ENCODE results near the gene VPS16. TPM values are rescaled to one million over a fixed set of nuclear protein-coding genes. Genes with fewer than 3 reads are reported as not detected.
"Not testable (repeated sequence)": the region's sequence is repeated elsewhere in the genome, so short reads cannot be mapped to it uniquely, and the experiment has no call there.

Gene VPS16
- total and polyA plus RNA-seq, 5 donors: 16.8 to 24.2 (median 19.6) TPM

GRCh38 chr20:2889209-2889608 lies 48.7 kb downstream of the VPS16 start:
- peaks cover 1% of the 10 kb centered on the region for H3K4me1 ChIP-seq (ENCODE audit: control insufficient read depth, insufficient read depth, low read length)
- ATAC-seq (no peak), DNase-seq (no peak)
- no peak overlapping the region for H3K27ac ChIP-seq (ENCODE audit: low read length)
- no peaks in the 10 kb centered on the region for H3K27me3 ChIP-seq (ENCODE audit: control insufficient read depth, insufficient read depth)
- H3K9me3 ChIP-seq (ENCODE audit: control insufficient read depth, low read length): no peaks in the 10 kb centered on the region
- 96% methylated on average over 1 of the region's 1 CpG for WGBS
- H3K4me3 ChIP-seq (ENCODE audit: low read length): no peak overlapping the region
- intact Hi-C loops (cut with DNase I): no loop called here

- H3K9me3 ChIP-seq (ENCODE audit: control insufficient read depth, low read length): no peaks in the 10 kb centered on the region
- H3K4me1 ChIP-seq (ENCODE audit: control insufficient read depth, insufficient read depth, low read length): peaks cover 1% of the 10 kb centered on the region
- H3K27ac ChIP-seq (ENCODE audit: low read length): no peak overlapping the region
- no peak for DNase-seq
- H3K4me3 ChIP-seq (ENCODE audit: low read length): no peak overlapping the region
- 94% methylated on average over 3 of the region's 3 CpGs for WGBS
- intact Hi-C loops (cut with DNase I): no loop called here
- ATAC-seq: no peak
- no peaks in the 10 kb centered on the region for H3K27me3 ChIP-seq (ENCODE audit: control insufficient read depth, insufficient read depth)
Measured at GRCh38 chr20:2889797-2890196, 49.3 kb downstream of the VPS16 start.

- no peaks in the 10 kb centered on the region for H3K27me3 ChIP-seq (ENCODE audit: control insufficient read depth, insufficient read depth)
- H3K9me3 ChIP-seq (ENCODE audit: control insufficient read depth, low read length): no peaks in the 10 kb centered on the region
- no peak overlapping the region for H3K4me3 ChIP-seq (ENCODE audit: low read length)
- DNase-seq (no peak), ATAC-seq (no peak)
- intact Hi-C loops (cut with DNase I): no loop called here
- WGBS: 47% methylated on average over 2 of the region's 2 CpGs
- peaks cover 1% of the 10 kb centered on the region for H3K4me1 ChIP-seq (ENCODE audit: control insufficient read depth, insufficient read depth, low read length)
- no peak overlapping the region for H3K27ac ChIP-seq (ENCODE audit: low read length)
Measured at GRCh38 chr20:2890742-2891141, 50.2 kb downstream of the VPS16 start.

- no peaks in the 10 kb centered on the region for H3K9me3 ChIP-seq (ENCODE audit: control insufficient read depth, low read length)
- no peaks in the 10 kb centered on the region for H3K27me3 ChIP-seq (ENCODE audit: control insufficient read depth, insufficient read depth)
- peaks cover 1% of the 10 kb centered on the region for H3K4me1 ChIP-seq (ENCODE audit: control insufficient read depth, insufficient read depth, low read length)
- no peak overlapping the region for H3K4me3 ChIP-seq (ENCODE audit: low read length)
- no peak overlapping the region for H3K27ac ChIP-seq (ENCODE audit: low read length)
- no peak for ATAC-seq
- DNase-seq: no peak
- 63% methylated on average over 2 of the region's 2 CpGs for WGBS
- intact Hi-C loops (cut with DNase I): no loop called here
Measured at GRCh38 chr20:2891343-2891742, 50.8 kb downstream of the VPS16 start.

GRCh38 chr20:2892376-2892775 lies 51.8 kb downstream of the VPS16 start:
- Histone ChIP-seq H3K27ac (ENCODE audit: low read length) (no peak overlapping the region), H3K9me3 (ENCODE audit: control insufficient read depth, low read length) (no peaks in the 10 kb centered on the region), H3K27me3 (ENCODE audit: control insufficient read depth, insufficient read depth) (no peaks in the 10 kb centered on the region), H3K4me1 (ENCODE audit: control insufficient read depth, insufficient read depth, low read length) (peaks cover 1% of the 10 kb centered on the region), H3K4me3 (ENCODE audit: low read length) (no peak overlapping the region)
- DNase-seq (no peak), ATAC-seq (peak in 1 of 2 donors; percentile 13)
- intact Hi-C loops (cut with DNase I): no loop called here
- 83% methylated on average over 3 of the region's 3 CpGs for WGBS

- H3K27me3 ChIP-seq (ENCODE audit: control insufficient read depth, insufficient read depth): no peaks in the 10 kb centered on the region
- 93% methylated on average over 2 of the region's 2 CpGs for WGBS
- intact Hi-C loops (cut with DNase I): no loop called here
Measured at GRCh38 chr20:2894221-2894620, 53.7 kb downstream of the VPS16 start.

GRCh38 chr20:2895154-2895553 lies 54.6 kb downstream of the VPS16 start:
- ATAC-seq; H3K9me3 ChIP-seq (ENCODE audit: control insufficient read depth, low read length); H3K4me1 ChIP-seq (ENCODE audit: control insufficient read depth, insufficient read depth, low read length); H3K27ac ChIP-seq (ENCODE audit: low read length); DNase-seq; intact Hi-C loops (cut with DNase I); H3K27me3 ChIP-seq (ENCODE audit: control insufficient read depth, insufficient read depth); H3K4me3 ChIP-seq (ENCODE audit: low read length): not testable (repeated sequence)
- 98% methylated on average over 3 of the region's 3 CpGs for WGBS

More at GRCh38 chr20:2894221-2894620, 53.7 kb downstream of the VPS16 start:
- H3K4me3 ChIP-seq (ENCODE audit: low read length): no peak overlapping the region
- H3K27ac ChIP-seq (ENCODE audit: low read length): no peak overlapping the region
- DNase-seq (no peak), ATAC-seq (no peak)
- peaks cover 1% of the 10 kb centered on the region for H3K4me1 ChIP-seq (ENCODE audit: control insufficient read depth, insufficient read depth, low read length)
- no peaks in the 10 kb centered on the region for H3K9me3 ChIP-seq (ENCODE audit: control insufficient read depth, low read length)

- H3K27ac ChIP-seq (ENCODE audit: low read length): no peak overlapping the region
- no peaks in the 10 kb centered on the region for H3K4me1 ChIP-seq (ENCODE audit: control insufficient read depth, insufficient read depth, low read length)
- ATAC-seq: no peak
- no peak overlapping the region for H3K4me3 ChIP-seq (ENCODE audit: low read length)
- intact Hi-C loops (cut with DNase I): no loop called here
- WGBS: 89% methylated on average over 3 of the region's 3 CpGs
- H3K9me3 ChIP-seq (ENCODE audit: control insufficient read depth, low read length): no peaks in the 10 kb centered on the region
- DNase-seq: no peak
- H3K27me3 ChIP-seq (ENCODE audit: control insufficient read depth, insufficient read depth): no peaks in the 10 kb centered on the region
Measured at GRCh38 chr20:2899243-2899642, 58.7 kb downstream of the VPS16 start.

- ATAC-seq (no peak), DNase-seq (no peak)
- Histone ChIP-seq H3K27me3 (ENCODE audit: control insufficient read depth, insufficient read depth) (no peaks in the 10 kb centered on the region), H3K4me3 (ENCODE audit: low read length) (no peak overlapping the region), H3K27ac (ENCODE audit: low read length) (no peak overlapping the region), H3K4me1 (ENCODE audit: control insufficient read depth, insufficient read depth, low read length) (no peaks in the 10 kb centered on the region), H3K9me3 (ENCODE audit: control insufficient read depth, low read length) (no peaks in the 10 kb centered on the region)
- 81% methylated on average over 11 of the region's 11 CpGs for WGBS
- intact Hi-C loops (cut with DNase I): no loop called here
Measured at GRCh38 chr20:2900845-2901592, 60.5 kb downstream of the VPS16 start.

- Histone ChIP-seq H3K27ac (ENCODE audit: low read length) (no peak overlapping the region), H3K4me3 (ENCODE audit: low read length) (no peak overlapping the region), H3K27me3 (ENCODE audit: control insufficient read depth, insufficient read depth) (no peaks in the 10 kb centered on the region), H3K9me3 (ENCODE audit: control insufficient read depth, low read length) (no peaks in the 10 kb centered on the region), H3K4me1 (ENCODE audit: control insufficient read depth, insufficient read depth, low read length) (no peaks in the 10 kb centered on the region)
- DNase-seq: no peak
- no peak for ATAC-seq
- 0% methylated on average over 1 of the region's 1 CpG for WGBS
- intact Hi-C loops (cut with DNase I): no loop called here
Measured at GRCh38 chr20:2902291-2902690, 61.7 kb downstream of the VPS16 start.

- H3K4me3 ChIP-seq (ENCODE audit: low read length): no peak overlapping the region
- intact Hi-C loops (cut with DNase I): no loop called here
- no peaks in the 10 kb centered on the region for H3K27me3 ChIP-seq (ENCODE audit: control insufficient read depth, insufficient read depth)
- DNase-seq (no peak), ATAC-seq (no peak)
- no peaks in the 10 kb centered on the region for H3K4me1 ChIP-seq (ENCODE audit: control insufficient read depth, insufficient read depth, low read length)
- H3K9me3 ChIP-seq (ENCODE audit: control insufficient read depth, low read length): no peaks in the 10 kb centered on the region
- no peak overlapping the region for H3K27ac ChIP-seq (ENCODE audit: low read length)
- WGBS: 96% methylated on average over 3 of the region's 3 CpGs
Measured at GRCh38 chr20:2902818-2903217, 62.3 kb downstream of the VPS16 start.

- WGBS: 95% methylated on average over 6 of the region's 6 CpGs
- H3K27me3 ChIP-seq (ENCODE audit: control insufficient read depth, insufficient read depth): no peaks in the 10 kb centered on the region
- H3K9me3 ChIP-seq (ENCODE audit: control insufficient read depth, low read length): no peaks in the 10 kb centered on the region
- DNase-seq (no peak), ATAC-seq (no peak)
- H3K27ac ChIP-seq (ENCODE audit: low read length): no peak overlapping the region
- no peaks in the 10 kb centered on the region for H3K4me1 ChIP-seq (ENCODE audit: control insufficient read depth, insufficient read depth, low read length)
- intact Hi-C loops (cut with DNase I): no loop called here
- H3K4me3 ChIP-seq (ENCODE audit: low read length): no peak overlapping the region
Measured at GRCh38 chr20:2903686-2904085, 63.1 kb downstream of the VPS16 start.
